HFF-Myc (cell line): ENCODE data around the gene CMC2.

Experiments
- DNase-seq: peaks from one replicate; pipeline ENCODE4 v3.0.0-alpha.2; 2011; ENCODE audit warnings: low read depth; ENCODE audit errors: extremely low read depth
- H3K4me3 ChIP-seq: replicated peaks from 2 replicates; pipeline ENCODE4 v1.5.1; 2011; ENCODE audit warnings: low read depth, mild to moderate bottlenecking, control low read depth, low read length
- TF ChIP-seq, protein P1 (sequence below): IDR thresholded peaks from 2 replicates; pipeline ENCODE4 v1.5.1; 2012; ENCODE audit warnings: mild to moderate bottlenecking, low read depth, low read length, control low read depth; ENCODE audit errors: missing control alignments

CMC2 gene

DNA sequence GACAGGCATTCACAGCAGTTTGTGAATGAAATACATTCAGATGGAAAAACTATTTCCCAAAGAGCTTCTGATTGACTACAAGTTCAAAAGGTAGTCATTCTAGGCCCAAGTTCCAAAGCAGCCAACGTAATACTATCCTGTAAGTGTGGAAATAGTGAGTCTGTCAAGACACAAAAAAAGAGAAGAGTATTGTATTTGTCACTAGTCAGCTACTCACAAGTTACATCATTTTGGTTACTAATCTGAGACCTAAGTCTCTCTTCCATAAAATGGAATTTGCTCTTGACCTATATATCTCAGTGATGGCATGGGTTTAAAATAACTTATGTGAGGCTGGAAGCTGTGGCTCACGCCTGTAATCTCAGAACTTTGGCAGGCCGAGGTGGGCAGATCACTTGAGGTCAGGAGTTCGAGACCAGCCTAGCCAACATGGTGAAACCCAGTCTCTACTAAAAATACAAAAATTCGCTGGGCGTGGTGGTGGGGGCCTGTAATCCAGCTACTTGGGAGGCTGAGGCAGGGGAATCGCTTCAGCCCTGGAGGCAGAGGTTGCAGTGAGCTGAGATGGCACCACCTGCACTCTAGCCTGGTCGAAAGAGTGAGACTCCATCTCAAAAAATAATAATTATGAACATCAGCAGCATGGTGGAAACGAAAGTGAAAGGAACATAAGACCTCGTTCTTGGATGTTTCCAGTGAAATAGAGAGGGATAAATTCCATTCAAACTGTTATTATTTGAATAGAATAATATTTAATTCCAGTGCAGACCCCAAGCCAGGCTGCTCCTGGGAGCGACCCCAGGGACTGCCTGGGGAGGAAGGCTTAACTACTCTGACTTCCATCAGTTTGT lies 2.9 kb downstream of the CMC2 start:
- TF ChIP-seq, protein P1, sequence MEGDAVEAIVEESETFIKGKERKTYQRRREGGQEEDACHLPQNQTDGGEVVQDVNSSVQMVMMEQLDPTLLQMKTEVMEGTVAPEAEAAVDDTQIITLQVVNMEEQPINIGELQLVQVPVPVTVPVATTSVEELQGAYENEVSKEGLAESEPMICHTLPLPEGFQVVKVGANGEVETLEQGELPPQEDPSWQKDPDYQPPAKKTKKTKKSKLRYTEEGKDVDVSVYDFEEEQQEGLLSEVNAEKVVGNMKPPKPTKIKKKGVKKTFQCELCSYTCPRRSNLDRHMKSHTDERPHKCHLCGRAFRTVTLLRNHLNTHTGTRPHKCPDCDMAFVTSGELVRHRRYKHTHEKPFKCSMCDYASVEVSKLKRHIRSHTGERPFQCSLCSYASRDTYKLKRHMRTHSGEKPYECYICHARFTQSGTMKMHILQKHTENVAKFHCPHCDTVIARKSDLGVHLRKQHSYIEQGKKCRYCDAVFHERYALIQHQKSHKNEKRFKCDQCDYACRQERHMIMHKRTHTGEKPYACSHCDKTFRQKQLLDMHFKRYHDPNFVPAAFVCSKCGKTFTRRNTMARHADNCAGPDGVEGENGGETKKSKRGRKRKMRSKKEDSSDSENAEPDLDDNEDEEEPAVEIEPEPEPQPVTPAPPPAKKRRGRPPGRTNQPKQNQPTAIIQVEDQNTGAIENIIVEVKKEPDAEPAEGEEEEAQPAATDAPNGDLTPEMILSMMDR, result no peak
- DNase-seq, result no peak
- H3K4me3 ChIP-seq, result peak overlapping the region; percentile 94

GRCh38 chr16:81003064-81003463 lies 3.6 kb downstream of the CMC2 start:
- no peak overlapping the region for H3K4me3 ChIP-seq
- no peak for DNase-seq
- TF ChIP-seq, protein P1, result no peak

- no peak for DNase-seq
- TF ChIP-seq, protein P1, result no peak
- no peak overlapping the region for H3K4me3 ChIP-seq
Measured at GRCh38 chr16:81001330-81001729, 5.4 kb downstream of the CMC2 start.

DNA sequence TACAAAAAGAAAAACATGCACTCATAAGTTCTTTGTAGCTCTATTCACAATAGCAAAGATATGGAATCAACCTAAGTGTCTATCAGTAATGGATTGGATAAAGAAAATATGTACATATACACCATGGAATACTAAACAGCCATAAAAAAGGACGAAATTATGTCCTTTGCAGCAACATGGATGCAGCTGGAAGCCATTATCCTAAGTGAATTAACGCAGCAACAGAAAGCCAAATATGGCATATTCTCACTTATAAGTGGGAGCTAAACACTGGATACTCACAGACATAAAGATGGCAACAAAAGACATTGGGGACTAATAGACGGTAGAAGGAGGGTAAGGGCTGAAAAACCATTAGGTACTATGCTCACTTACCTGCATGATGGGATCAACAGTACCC lies 5.8 kb downstream of the CMC2 start:
- TF ChIP-seq, protein P1, result no peak
- DNase-seq, result no peak
- H3K4me3 ChIP-seq, result no peak overlapping the region

DNA sequence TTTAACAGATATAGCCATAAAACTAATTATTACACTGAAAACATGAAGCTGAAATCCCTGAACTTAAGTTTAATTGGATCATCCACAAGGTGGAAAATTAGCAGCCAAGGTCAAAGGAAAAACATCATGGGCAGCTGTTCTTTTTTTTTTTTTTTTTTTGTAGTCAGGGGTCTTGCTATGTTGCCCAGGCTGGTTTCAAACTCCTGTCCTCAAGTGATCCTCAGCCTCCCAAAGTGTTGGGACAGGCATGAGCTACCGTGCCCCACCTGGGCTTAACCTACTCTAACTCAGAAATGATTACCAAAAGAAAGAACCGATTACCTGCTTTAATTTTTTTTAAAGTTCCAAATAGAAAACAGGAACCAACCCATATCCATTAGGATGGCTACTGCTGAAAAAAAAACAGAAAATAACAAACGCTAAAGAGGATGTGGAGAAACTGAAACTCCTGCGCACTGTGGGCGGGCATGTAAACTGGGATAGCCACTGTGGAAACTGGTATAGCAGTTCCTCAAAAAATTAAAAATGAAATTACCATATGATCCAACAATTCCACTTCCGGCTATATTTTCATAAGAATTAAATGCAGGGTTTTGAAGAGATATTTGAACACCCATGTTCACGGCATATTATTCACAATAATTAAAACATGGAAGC lies 8.6 kb downstream of the CMC2 start:
- TF ChIP-seq, protein P1, result no peak
- no peak for DNase-seq
- no peak overlapping the region for H3K4me3 ChIP-seq

DNA sequence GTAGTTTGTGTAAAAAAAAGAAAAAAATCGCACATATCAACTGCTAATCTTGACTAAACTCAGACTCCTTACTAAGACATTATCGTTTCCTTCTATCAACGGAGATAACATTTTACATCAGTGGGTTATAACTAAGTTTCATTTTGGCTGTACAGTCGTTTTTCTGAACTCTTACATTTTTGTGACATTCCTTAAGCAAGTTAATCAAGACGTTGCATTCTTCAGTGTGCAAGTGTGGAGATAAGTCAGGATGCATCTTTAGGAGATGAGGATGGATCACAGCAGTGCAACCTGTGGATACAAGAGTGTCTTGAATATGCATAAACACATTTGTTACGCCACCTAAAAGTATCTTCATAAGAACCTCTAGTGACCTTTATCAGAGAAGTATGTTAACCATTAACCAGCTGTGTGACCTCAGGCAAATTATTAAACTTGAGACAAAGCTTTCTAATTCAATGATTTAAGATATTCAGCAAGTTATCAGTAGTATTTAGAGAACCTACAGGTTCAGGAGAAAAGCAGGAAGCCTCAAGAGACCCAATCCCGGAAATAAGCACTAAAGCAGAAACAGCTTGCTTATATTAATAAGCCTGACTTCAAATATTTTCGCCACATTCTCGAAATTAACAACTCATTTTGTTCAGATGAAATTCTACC lies 9.4 kb downstream of the CMC2 start:
- DNase-seq, result no peak
- TF ChIP-seq, protein P1, result no peak
- no peak overlapping the region for H3K4me3 ChIP-seq
